Common myeloid progenitor, CD34-positive (primary cell): ENCODE results near the gene TIMP2.
A peak's percentile ranks its signal among the peaks of the same experiment; 100 is the strongest.

Experiments used
- CTCF ChIA-PET: fragments of 350-600 bp; sonication (Branson Sonifier 250); formaldehyde crosslinking; loops from one replicate; lab custom pipeline; 2021; ENCODE audit warnings: antibody characterized with exemption; lab: Charles Lee
- POLR2A ChIA-PET: fragments of 350-600 bp; sonication (Branson Sonifier 250); formaldehyde crosslinking; loops from one replicate; lab custom pipeline; 2021; ENCODE audit warnings: antibody characterized with exemption; lab: Charles Lee
- DNase-seq, 3 donors: peaks; one replicate each; pipeline versions ENCODE4 v3.0.0 to v3.0.0-alpha.2; 2013
- H3K27ac ChIP-seq, 2 experiments: 1 replicate in 1 of 2; 2 replicates in 1 of 2; pipeline ENCODE4 v1.7.0; 2013; ENCODE audit warnings: inconsistent platforms in 2 of 2, low read length in 2 of 2, mild to moderate bottlenecking in 2 of 2, low read depth in 1 of 2, moderate library complexity in 1 of 2; ENCODE audit not compliant: severe bottlenecking in 2 of 2, insufficient read depth in 1 of 2, poor library complexity in 1 of 2
- H3K27me3 ChIP-seq, 5 experiments: replicated peaks in 2 of 5; 1 replicate in 3 of 5; 2 replicates in 2 of 5; pipeline versions ENCODE4 v1.6.1 to v1.7.0; 2013; ENCODE audit warnings: low read length in 4 of 5, mild to moderate bottlenecking in 2 of 5, moderate library complexity in 2 of 5, inconsistent platforms in 1 of 5; ENCODE audit not compliant: insufficient read depth in 5 of 5, control insufficient read depth in 4 of 5
- H3K36me3 ChIP-seq, 4 experiments: 1 replicate in 2 of 4; 2 replicates in 2 of 4; pipeline versions ENCODE4 v1.6.1 to v1.7.0; 2013; ENCODE audit warnings: low read length in 3 of 4, control low read depth in 1 of 4, mild to moderate bottlenecking in 1 of 4; ENCODE audit not compliant: control insufficient read depth in 4 of 4, insufficient read depth in 4 of 4
- H3K4me1 ChIP-seq, 4 experiments: 1 replicate in 3 of 4; 2 replicates in 1 of 4; pipeline versions ENCODE4 v1.6.1 to v1.7.1; 2013; ENCODE audit warnings: low read length in 3 of 4, mild to moderate bottlenecking in 3 of 4, control low read depth in 1 of 4, inconsistent platforms in 1 of 4, moderate library complexity in 1 of 4; ENCODE audit not compliant: control insufficient read depth in 4 of 4, insufficient read depth in 4 of 4; ENCODE audit errors: control extremely low read depth in 1 of 4
- H3K4me3 ChIP-seq, 7 experiments: 1 replicate in 4 of 7; 2 replicates in 3 of 7; pipeline versions ENCODE4 v1.5.1 to v1.7.0; 2013; ENCODE audit warnings: mild to moderate bottlenecking in 7 of 7, low read length in 6 of 7, moderate library complexity in 6 of 7, inconsistent platforms in 2 of 7, low read depth in 2 of 7, control low read depth in 1 of 7; ENCODE audit not compliant: insufficient read depth in 4 of 7, control insufficient read depth in 1 of 7; ENCODE audit errors: extremely low read depth in 1 of 7
- H3K9me3 ChIP-seq, 5 experiments: 1 replicate in 4 of 5; 2 replicates in 1 of 5; pipeline versions ENCODE4 v1.6.1 to v1.7.1; 2013; ENCODE audit warnings: low read length in 4 of 5, mild to moderate bottlenecking in 2 of 5, inconsistent platforms in 1 of 5, low read depth in 1 of 5, moderate library complexity in 1 of 5; ENCODE audit not compliant: control insufficient read depth in 4 of 5, insufficient read depth in 2 of 5; ENCODE audit errors: control extremely low read depth in 1 of 5
- WGBS: methylation state at CpG from one replicate; pipeline ENCODE4 v1.1.5; 2013; ENCODE audit not compliant: insufficient coverage; 5-methylcytosine and 5-hydroxymethylcytosine counted together

The TIMP2 gene

DNA sequence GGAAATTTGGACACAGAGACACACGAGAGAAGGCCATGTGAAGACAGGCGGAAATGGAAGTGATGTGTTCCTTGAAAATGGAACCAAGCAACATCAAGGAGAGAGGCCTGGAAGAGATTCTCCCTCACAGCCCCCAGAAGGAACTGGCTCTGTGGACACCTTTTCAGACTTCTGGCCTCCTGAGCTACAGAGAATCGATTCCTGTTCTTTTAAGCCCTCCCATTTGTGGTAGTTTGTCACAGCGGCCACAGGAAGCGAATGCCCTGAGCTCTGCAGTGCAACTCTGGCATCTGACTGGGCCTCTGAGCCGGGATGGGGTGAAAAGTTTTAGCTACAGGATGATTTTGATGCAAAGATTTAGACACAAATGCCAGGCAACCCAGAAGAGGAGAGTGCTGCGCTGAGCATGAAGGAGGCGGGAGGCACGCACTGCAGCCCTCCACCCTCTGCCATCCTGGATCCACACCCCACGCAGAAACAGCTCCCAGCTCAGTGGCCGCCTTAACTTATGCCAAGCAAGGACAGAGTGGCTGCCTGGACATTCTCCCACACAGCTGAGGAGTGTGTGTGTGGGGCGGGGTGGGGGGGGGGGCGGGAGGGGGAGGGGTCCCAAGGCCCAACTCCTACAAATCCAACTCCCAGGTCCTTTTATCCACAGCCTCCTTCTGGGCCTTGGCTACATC, 2.2 kb downstream of the TIMP2 start:
- 37% methylated on average over 5 of the region's 13 CpGs for WGBS
- peak in 1 of 3 donors; percentile 17 for DNase-seq
- Histone ChIP-seq H3K36me3 (peaks cover 0 to 4% (median 0%) of the 10 kb centered on the region in 4 experiments), H3K27ac (peak overlapping the region in 1 of 2 experiments; percentile 43), H3K9me3 (no peaks in the 10 kb centered on the region), H3K27me3 (no peaks in the 10 kb centered on the region), H3K4me3 (peak overlapping the region in 5 of 7 experiments; percentile 64 to 81 (median 73)), H3K4me1 (peaks cover 4 to 67% (median 59%) of the 10 kb centered on the region in 4 experiments)
- ChIA-PET POLR2A (interaction anchor here (0.6 to 1.6 kb wide), 2 partner anchors 8 kb away, joined by 3 to 4 read pairs; no protein-coding TSS in a partner anchor), CTCF (interaction anchor here (0.9 to 1.4 kb wide), 3 partner anchors 18 to 57 kb away, joined by 3 to 5 read pairs (median 4); no protein-coding TSS in a partner anchor)

GRCh38 chr17:78921437-78921971, 3.7 kb downstream of the TIMP2 start:
- Histone ChIP-seq H3K27ac (no peak overlapping the region), H3K27me3 (no peaks in the 10 kb centered on the region), H3K36me3 (peaks cover 0 to 4% (median 0%) of the 10 kb centered on the region in 4 experiments), H3K9me3 (no peaks in the 10 kb centered on the region), H3K4me3 (no peak overlapping the region), H3K4me1 (peaks cover 4 to 79% (median 71%) of the 10 kb centered on the region in 4 experiments)
- DNase-seq, result peak in 1 of 3 donors; percentile 23
- 89% methylated on average over 7 of the region's 8 CpGs for WGBS
- POLR2A ChIA-PET, result no interaction called here
- CTCF ChIA-PET, result interaction anchor here (0.6 to 1.5 kb wide), 2 partner anchors 43 to 56 kb away, joined by 3 to 4 read pairs; no protein-coding TSS in a partner anchor

GRCh38 chr17:78920528-78920927, 4.7 kb downstream of the TIMP2 start:
- Histone ChIP-seq H3K27ac (no peak overlapping the region), H3K4me3 (no peak overlapping the region), H3K9me3 (no peaks in the 10 kb centered on the region), H3K36me3 (peaks cover 0 to 4% (median 0%) of the 10 kb centered on the region in 4 experiments), H3K4me1 (peaks cover 8 to 81% (median 74%) of the 10 kb centered on the region in 4 experiments), H3K27me3 (no peaks in the 10 kb centered on the region)
- WGBS, result 89% methylated on average over 4 of the region's 8 CpGs
- ChIA-PET CTCF (interaction anchor here (1.2 kb wide), 1 partner anchor 49 kb away, joined by 4 read pairs; no protein-coding TSS in a partner anchor), POLR2A (no interaction called here)
- no peak for DNase-seq

- peak in 2 of 3 donors; percentile 29 to 60 for DNase-seq
- 67% methylated on average over 19 of the region's 20 CpGs for WGBS
- Histone ChIP-seq H3K36me3 (peaks cover 0 to 4% (median 0%) of the 10 kb centered on the region in 4 experiments), H3K27ac (no peak overlapping the region), H3K4me1 (peaks cover 8 to 87% (median 79%) of the 10 kb centered on the region in 4 experiments), H3K27me3 (no peaks in the 10 kb centered on the region), H3K9me3 (no peaks in the 10 kb centered on the region), H3K4me3 (peak overlapping the region in 1 of 7 experiments; percentile 10)
- ChIA-PET POLR2A (no interaction called here), CTCF (interaction anchor here (1.2 kb wide), 1 partner anchor 48 kb away, joined by 4 read pairs; no protein-coding TSS in a partner anchor)
These were observed 5.2 kb downstream of the TIMP2 start for GRCh38 chr17:78919861-78920450.

DNA sequence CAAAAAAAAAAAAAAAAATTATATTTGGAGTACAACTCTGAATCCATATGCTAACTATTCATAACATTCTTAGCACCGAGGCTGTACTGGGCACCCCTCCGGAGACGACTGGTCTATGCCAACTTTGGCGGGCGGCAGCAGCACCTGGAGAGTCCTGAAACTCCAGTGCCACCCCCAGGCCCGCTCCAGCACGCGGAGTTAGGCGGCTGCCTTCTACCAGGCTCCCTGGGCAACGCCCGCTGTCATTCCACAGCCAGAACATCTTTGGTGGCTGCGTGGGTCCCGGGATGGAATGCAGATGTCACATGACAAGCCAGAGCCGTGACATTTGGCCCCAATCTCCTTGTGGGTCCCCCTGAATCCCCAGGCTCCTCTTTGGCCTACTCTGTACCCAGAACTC, 6.2 kb downstream of the TIMP2 start:
- peaks cover 8 to 89% (median 79%) of the 10 kb centered on the region in 4 experiments for H3K4me1 ChIP-seq
- ChIA-PET POLR2A (no interaction called here), CTCF (no interaction called here)
- H3K27ac ChIP-seq, result peak overlapping the region in 1 of 2 experiments; percentile 45
- WGBS, result 88% methylated on average over 12 of the region's 14 CpGs
- no peak overlapping the region for H3K4me3 ChIP-seq
- no peaks in the 10 kb centered on the region for H3K27me3 ChIP-seq
- H3K36me3 ChIP-seq, result peaks cover 0 to 4% (median 0%) of the 10 kb centered on the region in 4 experiments
- no peaks in the 10 kb centered on the region for H3K9me3 ChIP-seq
- no peak for DNase-seq

- H3K9me3 ChIP-seq, result no peaks in the 10 kb centered on the region
- H3K4me1 ChIP-seq, result peaks cover 7 to 89% (median 73%) of the 10 kb centered on the region in 4 experiments
- H3K36me3 ChIP-seq, result peaks cover 0 to 4% (median 0%) of the 10 kb centered on the region in 4 experiments
- no peaks in the 10 kb centered on the region for H3K27me3 ChIP-seq
- WGBS, result 43% methylated on average over 15 of the region's 21 CpGs
- H3K27ac ChIP-seq, result peak overlapping the region; percentile 0 to 56
- ChIA-PET CTCF (interaction anchor here (0.7 to 1.6 kb wide), 6 partner anchors 9 to 929 kb away, joined by 3 to 5 read pairs (median 3); no protein-coding TSS in a partner anchor), POLR2A (interaction anchor here (0.6 kb wide), 1 partner anchor 27 kb away, joined by 7 read pairs; no protein-coding TSS in a partner anchor)
- H3K4me3 ChIP-seq, result peak overlapping the region in 5 of 7 experiments; percentile 10 to 48 (median 34)
- peak; percentile 48 to 92 (median 84) for DNase-seq
These were observed 7.5 kb downstream of the TIMP2 start for GRCh38 chr17:78917451-78918275.
